ENCODE data around the gene OSBPL7.

- TF ChIP-seq CEBPB (IDR thresholded peaks at IDR 0.05) (no peak), ZBTB7A (IDR thresholded peaks at IDR 0.05; ENCODE audit: low read depth) (no peak), FOXM1 (IDR thresholded peaks at IDR 0.05; ENCODE audit: borderline replicate concordance, low read depth) (no peak), YY1 (IDR thresholded peaks at IDR 0.05; ENCODE audit: low read depth) (no peak), NFIC (IDR thresholded peaks at IDR 0.05) (no peak), TEAD4 (IDR thresholded peaks at IDR 0.05) (no peak), EGR1 (IDR thresholded peaks at IDR 0.05) (no peak), RAD21 (IDR thresholded peaks at IDR 0.05; ENCODE audit: low read depth) (no peak), EP300 (IDR thresholded peaks at IDR 0.05; ENCODE audit: borderline replicate concordance) (no peak), MAX (IDR thresholded peaks at IDR 0.05) (no peak), CREB1 (IDR thresholded peaks at IDR 0.05; ENCODE audit: low read depth) (no peak)
- TF ChIP-seq, protein P1, sequence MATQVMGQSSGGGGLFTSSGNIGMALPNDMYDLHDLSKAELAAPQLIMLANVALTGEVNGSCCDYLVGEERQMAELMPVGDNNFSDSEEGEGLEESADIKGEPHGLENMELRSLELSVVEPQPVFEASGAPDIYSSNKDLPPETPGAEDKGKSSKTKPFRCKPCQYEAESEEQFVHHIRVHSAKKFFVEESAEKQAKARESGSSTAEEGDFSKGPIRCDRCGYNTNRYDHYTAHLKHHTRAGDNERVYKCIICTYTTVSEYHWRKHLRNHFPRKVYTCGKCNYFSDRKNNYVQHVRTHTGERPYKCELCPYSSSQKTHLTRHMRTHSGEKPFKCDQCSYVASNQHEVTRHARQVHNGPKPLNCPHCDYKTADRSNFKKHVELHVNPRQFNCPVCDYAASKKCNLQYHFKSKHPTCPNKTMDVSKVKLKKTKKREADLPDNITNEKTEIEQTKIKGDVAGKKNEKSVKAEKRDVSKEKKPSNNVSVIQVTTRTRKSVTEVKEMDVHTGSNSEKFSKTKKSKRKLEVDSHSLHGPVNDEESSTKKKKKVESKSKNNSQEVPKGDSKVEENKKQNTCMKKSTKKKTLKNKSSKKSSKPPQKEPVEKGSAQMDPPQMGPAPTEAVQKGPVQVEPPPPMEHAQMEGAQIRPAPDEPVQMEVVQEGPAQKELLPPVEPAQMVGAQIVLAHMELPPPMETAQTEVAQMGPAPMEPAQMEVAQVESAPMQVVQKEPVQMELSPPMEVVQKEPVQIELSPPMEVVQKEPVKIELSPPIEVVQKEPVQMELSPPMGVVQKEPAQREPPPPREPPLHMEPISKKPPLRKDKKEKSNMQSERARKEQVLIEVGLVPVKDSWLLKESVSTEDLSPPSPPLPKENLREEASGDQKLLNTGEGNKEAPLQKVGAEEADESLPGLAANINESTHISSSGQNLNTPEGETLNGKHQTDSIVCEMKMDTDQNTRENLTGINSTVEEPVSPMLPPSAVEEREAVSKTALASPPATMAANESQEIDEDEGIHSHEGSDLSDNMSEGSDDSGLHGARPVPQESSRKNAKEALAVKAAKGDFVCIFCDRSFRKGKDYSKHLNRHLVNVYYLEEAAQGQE (IDR thresholded peaks at IDR 0.05; ENCODE audit: low read depth): no peak
- TF ChIP-seq, protein P2, sequence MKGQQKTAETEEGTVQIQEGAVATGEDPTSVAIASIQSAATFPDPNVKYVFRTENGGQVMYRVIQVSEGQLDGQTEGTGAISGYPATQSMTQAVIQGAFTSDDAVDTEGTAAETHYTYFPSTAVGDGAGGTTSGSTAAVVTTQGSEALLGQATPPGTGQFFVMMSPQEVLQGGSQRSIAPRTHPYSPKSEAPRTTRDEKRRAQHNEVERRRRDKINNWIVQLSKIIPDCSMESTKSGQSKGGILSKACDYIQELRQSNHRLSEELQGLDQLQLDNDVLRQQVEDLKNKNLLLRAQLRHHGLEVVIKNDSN (IDR thresholded peaks at IDR 0.05): no peak
Measured at GRCh38 chr17:47812146-47812920, 9.3 kb downstream of the OSBPL7 start.

Data from Ishikawa (cell line).